ENCODE results near the gene FAM163B.

Gene FAM163B

GRCh38 chr9:133539991-133540697, 69.0 kb downstream of the FAM163B start:
- no peak for DNase-seq

GRCh38 chr9:133538851-133539833, 70.0 kb downstream of the FAM163B start:
- DNase-seq: no peak

- DNase-seq: no peak
These were observed 71.0 kb downstream of the FAM163B start for GRCh38 chr9:133538176-133538575.

GRCh38 chr9:133537257-133537656, 71.9 kb downstream of the FAM163B start:
- DNase-seq: no peak

GRCh38 chr9:133536536-133536935, 72.7 kb downstream of the FAM163B start:
- no peak for DNase-seq

GRCh38 chr9:133536080-133536479, 73.1 kb downstream of the FAM163B start:
- DNase-seq: no peak

GRCh38 chr9:133535306-133535877, 73.8 kb downstream of the FAM163B start:
- DNase-seq: no peak

- peak; percentile 72 for DNase-seq
These were observed 74.6 kb downstream of the FAM163B start, which contains the start of gene ADAMTSL2 for GRCh38 chr9:133534346-133535291. ADAMTSL2 (plus strand) TSS chr9:133534704; CDS start chr9:133536713, 2,009 bp downstream.

GRCh38 chr9:133533857-133534256, 75.3 kb downstream of the FAM163B start:
- no peak for DNase-seq

GRCh38 chr9:133532937-133533668, 76.1 kb downstream of the FAM163B start:
- DNase-seq: peak; percentile 80

GRCh38 chr9:133531293-133531692, 77.9 kb downstream of the FAM163B start:
- DNase-seq: no peak

- DNase-seq: no peak
These were observed 79.3 kb downstream of the FAM163B start for GRCh38 chr9:133529874-133530273.

- DNase-seq: no peak
These were observed 79.7 kb downstream of the FAM163B start for GRCh38 chr9:133529457-133529856.

- no peak for DNase-seq
These were observed 80.3 kb downstream of the FAM163B start for GRCh38 chr9:133528876-133529241.

GRCh38 chr9:133528001-133528875, 81.0 kb downstream of the FAM163B start:
- DNase-seq: no peak

GRCh38 chr9:133527444-133527920, 81.7 kb downstream of the FAM163B start:
- DNase-seq: no peak
